ENCODE results near the gene GLS2. TPM values are rescaled to one million over a fixed set of nuclear protein-coding genes. Genes with fewer than 3 reads are reported as not detected.
"Not testable (repeated sequence)": the region's sequence is repeated elsewhere in the genome, so short reads cannot be mapped to it uniquely, and the experiment has no call there.

The GLS2 gene
- total RNA-seq, 2 experiments from 2014 or later = 5.2 to 7.3 TPM

DNA sequence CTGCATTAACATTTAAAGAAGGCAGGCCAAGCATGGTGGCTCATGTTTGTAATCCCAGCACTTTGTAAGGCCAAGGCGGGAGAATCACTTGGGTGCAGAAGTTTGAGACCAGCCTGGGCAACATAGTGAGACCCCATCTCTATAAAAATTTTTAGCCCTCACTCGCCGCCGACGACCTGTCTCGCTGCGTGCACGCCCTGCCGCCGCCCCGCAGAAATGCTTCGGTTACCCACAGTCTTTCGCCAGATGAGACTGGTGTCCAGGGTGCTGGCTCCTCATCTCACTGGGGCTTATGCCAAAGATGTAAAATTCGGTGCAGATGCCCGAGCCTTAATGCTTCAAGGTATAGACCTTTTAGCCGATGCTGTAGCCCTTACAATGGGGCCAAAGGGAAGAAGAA is 22.8 kb upstream of the GLS2 start:
- H3K4me3 Mint-ChIP-seq = no peak overlapping the region
- POLR2A ChIA-PET = no interaction called here
- no peak overlapping the region for H3K27ac Mint-ChIP-seq

DNA sequence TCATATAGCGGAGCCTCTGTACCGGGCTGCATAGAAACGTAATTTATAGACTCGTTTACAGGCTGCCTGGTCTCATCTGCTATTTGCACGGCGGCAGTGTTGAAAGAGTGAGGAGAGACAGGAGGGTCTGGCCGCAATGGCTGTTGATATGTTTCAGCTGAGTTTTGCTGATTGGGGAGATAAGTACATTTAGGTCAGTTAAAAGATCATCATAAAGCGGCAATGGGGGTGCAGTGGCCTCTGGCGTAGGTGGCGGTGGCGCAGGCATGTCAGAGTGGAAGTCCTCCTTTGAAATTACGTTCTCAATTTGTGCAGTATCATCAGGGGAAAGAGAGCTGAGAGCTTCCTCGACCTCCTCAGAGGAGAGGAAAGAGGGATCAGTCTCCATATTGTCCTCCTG is 11.9 kb upstream of the GLS2 start:
- H3K27me3 Mint-ChIP-seq; DNase-seq; CTCF ChIA-PET; ATAC-seq; H3K27ac Mint-ChIP-seq; H3K9me3 Mint-ChIP-seq; H3K36me3 Mint-ChIP-seq (ENCODE audit: low read depth); H3K4me1 Mint-ChIP-seq (ENCODE audit: low read depth); intact Hi-C loops (cut with micrococcal nuclease); POLR2A ChIA-PET; H3K4me3 Mint-ChIP-seq: not testable (repeated sequence)

More for the DNA sequence above, 22.8 kb upstream of the GLS2 start:
- CTCF ChIA-PET = interaction anchor here (1.3 kb wide), 1 partner anchor 92 kb away, joined by 6 read pairs; no protein-coding TSS in a partner anchor
- Mint-ChIP-seq H3K36me3 (ENCODE audit: low read depth) (no peaks in the 10 kb centered on the region), H3K9me3 (no peaks in the 10 kb centered on the region), H3K4me1 (ENCODE audit: low read depth) (peaks cover 4% of the 10 kb centered on the region), H3K27me3 (peaks cover 1% of the 10 kb centered on the region)
- DNase-seq (no peak), ATAC-seq (no peak)
- TF ChIP-seq, protein P1, sequence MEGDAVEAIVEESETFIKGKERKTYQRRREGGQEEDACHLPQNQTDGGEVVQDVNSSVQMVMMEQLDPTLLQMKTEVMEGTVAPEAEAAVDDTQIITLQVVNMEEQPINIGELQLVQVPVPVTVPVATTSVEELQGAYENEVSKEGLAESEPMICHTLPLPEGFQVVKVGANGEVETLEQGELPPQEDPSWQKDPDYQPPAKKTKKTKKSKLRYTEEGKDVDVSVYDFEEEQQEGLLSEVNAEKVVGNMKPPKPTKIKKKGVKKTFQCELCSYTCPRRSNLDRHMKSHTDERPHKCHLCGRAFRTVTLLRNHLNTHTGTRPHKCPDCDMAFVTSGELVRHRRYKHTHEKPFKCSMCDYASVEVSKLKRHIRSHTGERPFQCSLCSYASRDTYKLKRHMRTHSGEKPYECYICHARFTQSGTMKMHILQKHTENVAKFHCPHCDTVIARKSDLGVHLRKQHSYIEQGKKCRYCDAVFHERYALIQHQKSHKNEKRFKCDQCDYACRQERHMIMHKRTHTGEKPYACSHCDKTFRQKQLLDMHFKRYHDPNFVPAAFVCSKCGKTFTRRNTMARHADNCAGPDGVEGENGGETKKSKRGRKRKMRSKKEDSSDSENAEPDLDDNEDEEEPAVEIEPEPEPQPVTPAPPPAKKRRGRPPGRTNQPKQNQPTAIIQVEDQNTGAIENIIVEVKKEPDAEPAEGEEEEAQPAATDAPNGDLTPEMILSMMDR (IDR thresholded peaks at IDR 0.05) = no peak
- intact Hi-C loops (cut with micrococcal nuclease) = loop anchor here (5.0 kb wide), 1 partner anchor 62 kb away; no protein-coding TSS in a partner anchor

DNA sequence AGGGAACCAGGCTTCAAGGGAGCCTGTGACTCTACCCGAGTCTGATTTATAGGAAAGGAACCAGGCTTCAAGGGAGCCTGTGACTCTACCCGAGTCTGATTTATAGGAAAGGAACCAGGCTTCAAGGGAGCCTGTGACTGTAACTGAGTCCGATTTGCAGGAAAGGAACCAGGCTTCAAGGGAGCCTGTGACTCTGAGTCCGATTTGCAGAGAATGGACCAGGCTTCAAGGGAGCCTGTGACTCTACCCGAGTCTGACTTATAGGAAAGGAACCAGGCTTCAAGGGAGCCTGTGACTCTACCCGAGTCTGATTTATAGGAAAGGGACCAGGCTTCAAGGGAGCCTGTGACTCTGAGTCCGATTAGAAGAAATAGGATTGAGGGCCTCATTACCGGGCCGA is 11.5 kb upstream of the GLS2 start:
- H3K36me3 Mint-ChIP-seq (ENCODE audit: low read depth); H3K27ac Mint-ChIP-seq; H3K4me1 Mint-ChIP-seq (ENCODE audit: low read depth); H3K9me3 Mint-ChIP-seq; intact Hi-C loops (cut with micrococcal nuclease); DNase-seq; H3K27me3 Mint-ChIP-seq; POLR2A ChIA-PET; ATAC-seq; CTCF ChIA-PET; H3K4me3 Mint-ChIP-seq: not testable (repeated sequence)

DNA sequence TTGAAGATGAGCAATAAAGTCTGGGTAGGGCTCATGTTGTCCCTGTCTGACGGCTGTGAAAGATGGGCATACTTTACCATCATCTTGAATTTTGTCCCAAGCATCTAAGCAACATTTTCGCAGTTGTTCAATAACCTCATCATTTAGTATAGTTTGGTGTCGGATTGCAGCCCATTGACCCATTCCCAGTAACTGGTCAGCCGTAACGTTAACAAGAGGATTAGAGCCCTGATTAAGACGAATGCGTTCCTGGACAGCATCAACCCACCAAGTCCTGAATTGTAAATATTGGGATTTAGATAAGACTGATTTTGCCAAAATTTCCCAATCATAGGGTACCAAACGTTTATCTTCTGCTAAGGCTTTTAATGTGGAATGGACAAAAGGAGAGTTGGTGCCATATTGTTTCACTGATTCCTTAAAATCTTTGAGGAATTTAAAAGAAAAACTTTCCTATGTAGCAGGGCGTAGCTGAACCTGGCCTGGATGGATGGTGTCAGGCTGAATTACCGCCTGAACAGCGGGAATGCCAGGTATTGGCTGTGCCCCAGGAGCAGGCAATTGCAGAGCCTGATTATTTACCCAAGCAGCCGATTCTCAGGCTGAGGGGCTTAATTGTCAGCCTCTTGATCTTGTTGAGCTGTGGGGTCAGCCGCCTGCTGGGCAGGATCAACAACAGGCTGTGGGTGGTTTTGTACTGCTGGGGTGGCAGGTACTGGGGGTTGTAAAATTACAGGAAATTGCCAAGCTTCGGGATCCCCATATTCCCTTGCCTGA is 10.4 kb upstream of the GLS2 start:
- H3K4me3 Mint-ChIP-seq; H3K27ac Mint-ChIP-seq; CTCF ChIA-PET; POLR2A ChIA-PET; H3K27me3 Mint-ChIP-seq; H3K9me3 Mint-ChIP-seq; DNase-seq; H3K4me1 Mint-ChIP-seq (ENCODE audit: low read depth); intact Hi-C loops (cut with micrococcal nuclease); ATAC-seq; H3K36me3 Mint-ChIP-seq (ENCODE audit: low read depth): not testable (repeated sequence)

DNA sequence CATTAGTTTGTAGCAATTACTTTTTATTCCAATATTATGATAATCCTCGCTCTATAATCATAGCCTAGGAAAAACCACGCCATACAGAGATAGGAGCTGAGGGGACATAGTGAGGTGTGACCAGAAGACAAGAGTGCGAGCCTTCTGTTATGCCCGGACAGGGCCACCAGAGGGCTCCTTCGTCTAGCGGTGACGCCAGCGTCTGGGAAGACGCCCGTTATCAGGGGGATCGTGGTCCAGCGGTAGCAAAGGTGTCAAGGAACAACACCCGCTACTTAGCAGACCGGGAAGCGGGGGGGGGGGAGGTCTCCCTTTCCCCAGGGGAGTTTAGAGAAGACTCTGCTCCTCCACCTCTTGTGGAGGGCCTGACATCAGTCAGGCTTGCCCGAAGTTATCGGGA is 8.7 kb upstream of the GLS2 start:
- H3K27ac Mint-ChIP-seq; H3K36me3 Mint-ChIP-seq (ENCODE audit: low read depth); H3K27me3 Mint-ChIP-seq; intact Hi-C loops (cut with micrococcal nuclease); H3K4me1 Mint-ChIP-seq (ENCODE audit: low read depth); H3K9me3 Mint-ChIP-seq; ATAC-seq: not testable (repeated sequence)
- peak; percentile 82 for DNase-seq
- peak overlapping the region; percentile 35 for H3K4me3 Mint-ChIP-seq
- CTCF ChIA-PET = interaction anchor here (1.0 to 1.5 kb wide), 9 partner anchors 8 to 94 kb away, joined by 3 to 5 read pairs (median 4); partner anchors contain the start of gene GLS2
- TF ChIP-seq, protein P1 (IDR thresholded peaks at IDR 0.05) = peak; percentile 35
- POLR2A ChIA-PET = interaction anchor here (1.4 kb wide), 1 partner anchor 19 kb away, joined by 4 read pairs; no protein-coding TSS in a partner anchor

DNA sequence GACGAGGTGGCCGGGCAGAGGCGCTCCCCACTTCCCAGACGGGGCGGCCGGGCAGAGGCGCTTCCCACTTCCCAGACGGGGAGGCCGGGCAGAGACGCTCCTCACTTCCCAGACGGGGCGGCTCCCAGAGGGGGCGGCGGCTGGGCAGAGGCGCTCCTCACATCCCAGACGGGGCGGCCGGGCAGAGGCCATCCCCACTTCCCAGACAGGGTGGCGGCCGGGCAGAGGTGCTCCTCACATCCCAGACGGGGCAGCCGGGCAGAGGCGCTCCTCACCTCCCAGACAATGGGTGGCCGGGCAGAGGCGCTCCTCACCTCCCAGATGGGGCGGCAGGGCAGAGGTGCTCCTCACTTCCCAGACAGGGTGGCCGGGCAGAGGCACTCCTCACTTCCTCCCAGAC is 6.5 kb upstream of the GLS2 start:
- H3K4me1 Mint-ChIP-seq (ENCODE audit: low read depth); H3K4me3 Mint-ChIP-seq; CTCF ChIA-PET; DNase-seq; POLR2A ChIA-PET; ATAC-seq; intact Hi-C loops (cut with micrococcal nuclease); H3K36me3 Mint-ChIP-seq (ENCODE audit: low read depth); H3K27ac Mint-ChIP-seq; H3K9me3 Mint-ChIP-seq: not testable (repeated sequence)
- H3K27me3 Mint-ChIP-seq = peaks cover 19% of the 10 kb centered on the region

DNA sequence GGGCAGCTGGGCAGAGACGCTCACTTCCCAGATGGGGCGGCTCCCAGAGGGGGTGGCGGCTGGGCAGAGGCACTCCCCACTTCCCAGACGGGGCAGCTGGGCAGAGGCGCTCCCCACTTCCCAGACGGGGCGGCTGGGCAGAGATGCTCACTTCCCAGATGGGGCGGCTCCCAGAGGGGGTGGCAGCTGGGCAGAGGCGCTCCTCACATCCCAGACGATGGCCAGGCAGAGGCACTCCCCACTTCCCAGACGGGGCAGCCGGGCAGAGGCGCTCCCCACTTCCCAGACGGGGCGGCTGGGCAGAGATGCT is 6.1 kb upstream of the GLS2 start:
- H3K4me3 Mint-ChIP-seq; H3K4me1 Mint-ChIP-seq (ENCODE audit: low read depth); ATAC-seq; POLR2A ChIA-PET; DNase-seq; intact Hi-C loops (cut with micrococcal nuclease); H3K9me3 Mint-ChIP-seq; H3K27ac Mint-ChIP-seq; H3K36me3 Mint-ChIP-seq (ENCODE audit: low read depth); CTCF ChIA-PET: not testable (repeated sequence)
- H3K27me3 Mint-ChIP-seq = peaks cover 23% of the 10 kb centered on the region

DNA sequence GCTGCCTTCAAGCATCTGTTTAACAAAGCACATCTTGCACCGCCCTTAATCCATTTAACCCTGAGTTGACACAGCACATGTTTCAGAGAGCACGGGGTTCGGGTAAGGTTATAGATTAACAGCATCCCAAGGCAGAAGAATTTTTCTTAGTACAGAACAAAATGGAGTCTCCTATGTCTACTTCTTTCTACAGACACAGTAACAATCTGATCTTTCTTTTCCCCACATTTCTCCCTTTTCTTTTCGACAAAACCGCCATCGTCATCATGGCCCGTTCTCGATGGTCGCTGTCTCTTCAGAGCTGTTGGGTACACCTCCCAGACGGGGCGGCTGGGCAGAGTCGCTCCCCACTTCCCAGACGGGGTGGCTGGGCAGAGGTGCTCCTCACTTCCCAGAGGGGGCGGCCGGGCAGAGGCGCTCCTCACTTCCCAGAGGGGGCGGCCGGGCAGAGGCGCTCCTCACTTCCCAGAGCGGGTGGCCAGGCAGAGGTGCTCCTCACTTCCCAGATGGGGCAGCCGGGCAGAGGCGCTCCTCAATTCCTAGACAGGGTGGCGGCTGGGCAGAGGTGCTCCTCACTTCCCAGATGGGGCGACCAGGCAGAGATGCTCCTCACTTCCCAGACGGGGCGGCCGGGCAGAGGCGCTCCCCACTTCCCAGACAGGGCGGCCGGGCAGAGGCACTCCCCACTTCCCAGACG is 5.6 kb upstream of the GLS2 start:
- CTCF ChIA-PET; H3K9me3 Mint-ChIP-seq; intact Hi-C loops (cut with micrococcal nuclease); H3K27ac Mint-ChIP-seq; DNase-seq; H3K4me1 Mint-ChIP-seq (ENCODE audit: low read depth); H3K4me3 Mint-ChIP-seq; H3K36me3 Mint-ChIP-seq (ENCODE audit: low read depth); POLR2A ChIA-PET; ATAC-seq: not testable (repeated sequence)
- peaks cover 27% of the 10 kb centered on the region for H3K27me3 Mint-ChIP-seq

Data from activated CD8-positive, alpha-beta T cell treated with anti-CD3 and anti-CD28 coated beads for 36 hours (primary cell).